Peyer's patch (tissue), 4 donors: ENCODE data around the gene SLC66A1. TPM values are rescaled to one million over a fixed set of nuclear protein-coding genes. Genes with fewer than 3 reads are reported as not detected.

Experiments used
- DNase-seq, 3 donors: peaks; one replicate each; pipeline ENCODE4 v3.0.0-alpha.2; 2017 to 2019
- H3K27ac ChIP-seq, 4 donors: fragments of 200-600 bp; sonication (generic); one replicate each; pipeline ENCODE4 v1.5.1; 2016 to 2019
- H3K27me3 ChIP-seq, 2 donors: fragments of 200-600 bp; sonication (generic); one replicate each; pipeline ENCODE4 v1.5.1; 2019
- H3K36me3 ChIP-seq, 3 donors: fragments of 200-600 bp; sonication (generic); one replicate each; pipeline ENCODE4 v1.5.1; 2016 to 2019
- H3K4me1 ChIP-seq, 4 donors: fragments of 200-600 bp; sonication (generic); one replicate each; pipeline ENCODE4 v1.5.1; 2016 to 2019
- H3K4me3 ChIP-seq, 4 donors: fragments of 200-600 bp; sonication (generic); 1 replicate in 3 of 4; 2 replicates in 1 of 4; pipeline ENCODE4 v1.5.1; 2016 to 2019; ENCODE audit warnings: mild to moderate bottlenecking in 1 of 4
- H3K9me3 ChIP-seq, 4 donors: fragments of 200-600 bp; sonication (generic); one replicate each; pipeline ENCODE4 v1.5.1; 2016 to 2019; ENCODE audit warnings: mild to moderate bottlenecking in 1 of 4
- CTCF ChIP-seq, 6 experiments: fragments of 450-650 bp in 4 of 6; fragments of 200-600 bp in 2 of 6; sonication (generic) in 1 of 6; IDR thresholded peaks; one replicate each; pipeline ENCODE4 v1.5.1; 2017 to 2019; ENCODE audit warnings: antibody characterized with exemption in 6 of 6, mild to moderate bottlenecking in 3 of 6, moderate library complexity in 1 of 6
- POLR2A ChIP-seq, 2 donors: fragments of 450-650 bp; IDR thresholded peaks; one replicate each; pipeline ENCODE4 v1.5.1; 2017; ENCODE audit warnings: antibody characterized with exemption in 2 of 2, mild to moderate bottlenecking in 2 of 2, moderate library complexity in 2 of 2
- total RNA-seq, 4 donors: library from RNA; depleted of rRNA; stranded (reverse); fragments of >200 nt; gene quantifications; one replicate each; pipeline ENCODE4 v1.1.0, GENCODE V29; 2016

SLC66A1 gene
- total RNA-seq, 4 donors from 2014 or later: 19.0 to 76.8 (median 45.0) TPM

- H3K27me3 ChIP-seq: no peaks in the 10 kb centered on the region
- no peak overlapping the region for H3K4me3 ChIP-seq
- no peak overlapping the region for H3K27ac ChIP-seq
- TF ChIP-seq CTCF (IDR thresholded peaks at IDR 0.05): no peak
- no peak for TF ChIP-seq POLR2A (IDR thresholded peaks at IDR 0.05)
- peaks cover 0 to 36% (median 0%) of the 10 kb centered on the region in 3 donors for H3K36me3 ChIP-seq
- H3K4me1 ChIP-seq: peaks cover 0 to 18% (median 0%) of the 10 kb centered on the region in 4 donors
- DNase-seq: no peak
- no peaks in the 10 kb centered on the region for H3K9me3 ChIP-seq
These were observed 58.5 kb downstream of the SLC66A1 start for GRCh38 chr1:19370453-19371170.

GRCh38 chr1:19371226-19372135, 59.4 kb downstream of the SLC66A1 start:
- Histone ChIP-seq H3K27ac (no peak overlapping the region), H3K27me3 (no peaks in the 10 kb centered on the region), H3K4me1 (peaks cover 0 to 27% (median 0%) of the 10 kb centered on the region in 4 donors), H3K9me3 (no peaks in the 10 kb centered on the region), H3K36me3 (peaks cover 0 to 43% (median 0%) of the 10 kb centered on the region in 3 donors), H3K4me3 (no peak overlapping the region)
- no peak for DNase-seq
- TF ChIP-seq POLR2A (IDR thresholded peaks at IDR 0.05): no peak
- no peak for TF ChIP-seq CTCF (IDR thresholded peaks at IDR 0.05)

- Histone ChIP-seq H3K9me3 (no peaks in the 10 kb centered on the region), H3K4me3 (no peak overlapping the region), H3K27ac (peak overlapping the region in 1 of 4 donors; percentile 30), H3K27me3 (no peaks in the 10 kb centered on the region), H3K36me3 (peaks cover 0 to 50% (median 0%) of the 10 kb centered on the region in 3 donors), H3K4me1 (peaks cover 0 to 22% (median 0%) of the 10 kb centered on the region in 4 donors)
- TF ChIP-seq POLR2A (IDR thresholded peaks at IDR 0.05) (no peak), CTCF (IDR thresholded peaks at IDR 0.05) (no peak)
- DNase-seq: no peak
These were observed 60.0 kb downstream of the SLC66A1 start for GRCh38 chr1:19372136-19372514.

- Histone ChIP-seq H3K36me3 (peaks cover 0 to 55% (median 0%) of the 10 kb centered on the region in 3 donors), H3K27me3 (no peaks in the 10 kb centered on the region), H3K4me3 (no peak overlapping the region), H3K27ac (peak overlapping the region in 1 of 4 donors; percentile 30), H3K9me3 (no peaks in the 10 kb centered on the region), H3K4me1 (peaks cover 0 to 22% (median 1%) of the 10 kb centered on the region in 4 donors)
- TF ChIP-seq CTCF (IDR thresholded peaks at IDR 0.05): no peak
- TF ChIP-seq POLR2A (IDR thresholded peaks at IDR 0.05): no peak
- DNase-seq: no peak
These were observed 60.5 kb downstream of the SLC66A1 start for GRCh38 chr1:19372602-19373001.

GRCh38 chr1:19373211-19374082, 61.3 kb downstream of the SLC66A1 start:
- no peak for DNase-seq
- peak overlapping the region in 1 of 4 donors; percentile 30 for H3K27ac ChIP-seq
- H3K27me3 ChIP-seq: no peaks in the 10 kb centered on the region
- H3K4me3 ChIP-seq: no peak overlapping the region
- H3K36me3 ChIP-seq: peaks cover 0 to 63% (median 0%) of the 10 kb centered on the region in 3 donors
- TF ChIP-seq POLR2A (IDR thresholded peaks at IDR 0.05) (no peak), CTCF (IDR thresholded peaks at IDR 0.05) (no peak)
- H3K9me3 ChIP-seq: no peaks in the 10 kb centered on the region
- H3K4me1 ChIP-seq: peaks cover 0 to 26% (median 2%) of the 10 kb centered on the region in 4 donors
